Head of caudate nucleus (tissue), 42 donors: ENCODE measurements around the gene LOC101059915.

Experiments used
- DNase-seq, 42 donors: peaks; one replicate each; pipeline versions ENCODE4 v3.0.0 to v3.0.0-alpha.2; 2020 to 2021; ENCODE audit warnings: mixed read lengths in 7 of 42
- intact Hi-C: fragments of 100-400 bp; cut with DNase I; formaldehyde crosslinking; loops from one replicate; pipeline ENCODE4 v1.15.0; 2022

LOC101059915 gene

GRCh38 chrX:71667328-71668247 is at the start of gene LOC101059915:
Gene LOC101059915 (plus strand): TSS chrX:71667546.
- no peak for DNase-seq
- intact Hi-C loops = no loop called here

DNA sequence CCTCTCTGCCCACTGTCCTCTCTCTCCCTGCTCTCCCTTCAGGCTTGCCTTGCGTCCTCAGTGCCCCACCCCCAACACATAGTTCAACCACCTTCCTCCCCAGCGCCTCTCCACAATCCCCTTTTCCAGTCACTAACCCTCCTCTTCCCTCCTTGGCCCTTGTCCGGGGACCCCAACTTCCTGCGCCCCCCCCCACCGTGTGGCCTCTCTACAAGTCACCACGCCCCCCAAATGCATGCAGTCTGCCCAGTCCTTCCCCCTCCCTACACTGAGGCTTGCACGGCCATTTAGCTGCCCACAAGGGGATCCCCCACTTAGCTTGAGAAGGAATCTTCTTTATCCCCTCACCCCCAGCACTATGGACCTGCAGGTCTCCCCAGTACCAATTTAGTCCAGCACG is 49.6 kb upstream of the LOC101059915 start:
- no peak for DNase-seq
- intact Hi-C loops = no loop called here

GRCh38 chrX:71618303-71618721 is 49.0 kb upstream of the LOC101059915 start, which contains the start of gene CXCR3:
Gene CXCR3 (minus strand): TSS chrX:71618511. CDS start chrX:71618449, 62 bp downstream.
- no peak for DNase-seq
- intact Hi-C loops = no loop called here

- intact Hi-C loops = no loop called here
- no peak for DNase-seq
Observed at GRCh38 chrX:71618787-71619186, 48.6 kb upstream of the LOC101059915 start.

- intact Hi-C loops = no loop called here
- DNase-seq = peak in 27 of 42 donors; percentile 8 to 70 (median 33)
Observed at GRCh38 chrX:71619193-71619592, 48.2 kb upstream of the LOC101059915 start.

DNA sequence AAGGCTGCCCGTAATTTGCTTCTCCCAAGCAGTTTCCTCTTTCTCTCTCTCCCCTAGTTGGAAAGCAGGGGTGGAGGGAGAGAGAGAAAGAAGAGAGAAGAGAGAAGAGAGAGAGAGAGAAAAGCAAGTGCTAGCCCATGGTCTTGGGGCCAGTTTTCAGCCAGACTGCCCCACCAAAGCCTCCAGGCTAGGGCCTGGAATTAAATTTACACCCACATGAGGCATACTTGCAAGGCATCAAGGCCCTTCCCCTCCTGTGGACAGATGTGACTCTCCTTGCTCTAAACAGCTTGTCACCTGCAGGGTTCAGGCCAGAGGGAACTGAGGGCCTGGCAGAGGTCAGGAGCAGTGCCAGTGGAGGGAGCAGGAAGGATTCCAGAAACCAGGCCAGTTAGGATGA is 47.4 kb upstream of the LOC101059915 start:
- DNase-seq = no peak
- intact Hi-C loops = no loop called here

GRCh38 chrX:71621603-71622002 is 45.7 kb upstream of the LOC101059915 start:
- intact Hi-C loops = no loop called here

GRCh38 chrX:71622032-71622575 is 45.2 kb upstream of the LOC101059915 start:
- intact Hi-C loops = no loop called here

More at GRCh38 chrX:71621603-71622002, 45.7 kb upstream of the LOC101059915 start:
- no peak for DNase-seq

GRCh38 chrX:71622576-71623450 is 44.5 kb upstream of the LOC101059915 start:
- intact Hi-C loops = no loop called here

More at GRCh38 chrX:71622032-71622575, 45.2 kb upstream of the LOC101059915 start:
- DNase-seq = no peak

DNA sequence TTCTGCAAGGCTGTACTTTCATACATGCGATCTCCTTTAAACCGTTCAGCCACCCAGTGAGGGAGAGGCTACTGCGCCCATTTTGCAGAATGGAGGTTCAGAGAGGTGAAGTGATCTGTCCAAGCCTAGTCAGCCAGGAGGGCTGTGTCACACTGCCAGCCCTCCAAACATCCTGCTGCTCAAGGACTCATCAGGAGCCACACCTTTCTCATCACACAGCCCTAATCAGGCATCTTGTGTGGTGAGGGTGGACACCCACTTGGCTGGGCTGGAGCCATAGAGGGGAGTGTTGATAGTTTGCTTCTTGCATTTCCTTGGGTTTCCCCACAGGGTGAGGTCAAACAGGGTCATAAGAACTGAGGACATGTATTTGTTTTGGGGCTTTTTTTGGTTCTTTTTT is 43.6 kb upstream of the LOC101059915 start:
- intact Hi-C loops = no loop called here
- no peak for DNase-seq

More at GRCh38 chrX:71622576-71623450, 44.5 kb upstream of the LOC101059915 start:
- peak in 41 of 42 donors; percentile 18 to 75 (median 50) for DNase-seq

DNA sequence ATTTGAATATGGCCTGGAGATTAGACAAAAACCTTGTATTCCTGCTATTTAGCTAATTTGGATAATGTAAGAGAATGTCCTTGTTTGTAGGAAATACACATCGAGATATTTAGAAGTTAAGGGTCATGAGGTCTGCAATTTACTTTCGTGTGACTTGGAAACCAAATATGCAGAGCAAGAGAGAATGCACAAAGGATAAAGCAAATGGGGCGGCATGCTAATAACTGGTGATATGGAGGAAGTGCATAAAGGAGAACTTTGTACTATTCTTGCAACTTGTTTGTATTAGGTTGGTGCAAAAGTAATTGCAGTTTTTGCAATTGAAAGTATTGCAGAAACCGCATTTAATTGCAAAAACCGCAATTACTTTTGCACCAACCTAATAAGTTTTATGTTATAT is 41.9 kb upstream of the LOC101059915 start:
- intact Hi-C loops = no loop called here
- no peak for DNase-seq

GRCh38 chrX:71626576-71626975 is 40.8 kb upstream of the LOC101059915 start:
- no peak for DNase-seq
- intact Hi-C loops = no loop called here

DNA sequence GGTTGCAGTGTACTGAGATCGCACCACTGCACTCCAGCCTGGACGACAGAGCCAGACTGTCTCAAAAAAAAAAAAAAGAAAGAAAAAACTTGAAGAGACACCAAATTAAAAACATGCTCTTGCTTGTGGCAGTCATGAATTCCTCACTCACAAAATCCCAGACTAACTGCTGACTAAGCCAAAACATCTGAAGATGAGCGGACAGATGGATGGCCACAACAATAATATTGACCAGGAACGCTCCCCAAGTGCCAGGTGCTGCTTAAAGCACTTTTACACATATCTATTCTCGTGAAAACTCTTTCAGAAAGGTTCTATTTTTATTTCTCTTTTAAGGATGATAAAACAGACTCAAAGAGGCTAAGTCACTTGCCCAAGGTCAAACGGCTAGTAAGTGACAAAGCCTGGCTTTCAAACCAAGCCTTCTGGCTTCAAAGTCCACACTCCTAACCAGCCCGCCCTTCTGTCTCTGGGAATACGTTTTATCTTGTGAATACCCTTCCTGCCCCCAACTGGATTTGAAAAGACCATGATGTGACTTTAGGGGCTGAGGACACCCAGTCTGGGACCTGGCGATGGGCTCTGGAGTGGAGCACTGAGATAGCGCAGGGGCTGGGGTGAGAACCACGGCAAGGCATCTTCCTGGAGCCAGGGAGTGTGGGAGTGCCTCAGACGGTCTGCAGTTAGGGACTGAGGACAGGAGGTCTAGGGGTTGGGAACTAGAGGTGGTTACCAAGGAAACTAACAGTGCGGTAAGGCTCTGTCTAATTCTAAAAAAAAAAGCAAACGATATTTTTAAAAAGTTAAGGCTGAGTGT is 39.5 kb upstream of the LOC101059915 start:
- DNase-seq = no peak
- intact Hi-C loops = no loop called here

GRCh38 chrX:71629467-71629866 is 37.9 kb upstream of the LOC101059915 start:
- DNase-seq = no peak

GRCh38 chrX:71632923-71633657 is 34.3 kb upstream of the LOC101059915 start:
- intact Hi-C loops = no loop called here

More at GRCh38 chrX:71629467-71629866, 37.9 kb upstream of the LOC101059915 start:
- intact Hi-C loops = no loop called here

DNA sequence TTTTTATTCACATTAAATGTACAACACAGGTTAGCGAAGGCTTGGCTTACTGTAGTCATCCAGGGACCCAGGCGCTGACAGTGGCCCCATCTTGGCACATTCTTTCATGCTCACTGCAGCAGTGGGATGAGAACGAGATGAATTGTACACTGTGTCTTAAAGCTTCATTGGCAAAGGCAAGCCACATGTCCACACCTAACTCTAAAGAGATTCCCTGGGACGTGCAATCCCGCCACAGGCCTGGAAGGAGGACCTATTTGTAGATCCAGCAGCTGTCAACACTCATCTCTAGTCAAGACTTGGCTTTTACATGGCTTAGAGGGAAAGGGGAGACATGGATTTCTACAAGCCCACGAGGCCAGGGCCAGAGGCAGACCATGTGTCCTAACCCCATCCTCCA is 33.0 kb upstream of the LOC101059915 start:
- peak in 1 of 42 donors; percentile 12 for DNase-seq
- intact Hi-C loops = no loop called here

More at GRCh38 chrX:71632923-71633657, 34.3 kb upstream of the LOC101059915 start:
- DNase-seq = no peak

DNA sequence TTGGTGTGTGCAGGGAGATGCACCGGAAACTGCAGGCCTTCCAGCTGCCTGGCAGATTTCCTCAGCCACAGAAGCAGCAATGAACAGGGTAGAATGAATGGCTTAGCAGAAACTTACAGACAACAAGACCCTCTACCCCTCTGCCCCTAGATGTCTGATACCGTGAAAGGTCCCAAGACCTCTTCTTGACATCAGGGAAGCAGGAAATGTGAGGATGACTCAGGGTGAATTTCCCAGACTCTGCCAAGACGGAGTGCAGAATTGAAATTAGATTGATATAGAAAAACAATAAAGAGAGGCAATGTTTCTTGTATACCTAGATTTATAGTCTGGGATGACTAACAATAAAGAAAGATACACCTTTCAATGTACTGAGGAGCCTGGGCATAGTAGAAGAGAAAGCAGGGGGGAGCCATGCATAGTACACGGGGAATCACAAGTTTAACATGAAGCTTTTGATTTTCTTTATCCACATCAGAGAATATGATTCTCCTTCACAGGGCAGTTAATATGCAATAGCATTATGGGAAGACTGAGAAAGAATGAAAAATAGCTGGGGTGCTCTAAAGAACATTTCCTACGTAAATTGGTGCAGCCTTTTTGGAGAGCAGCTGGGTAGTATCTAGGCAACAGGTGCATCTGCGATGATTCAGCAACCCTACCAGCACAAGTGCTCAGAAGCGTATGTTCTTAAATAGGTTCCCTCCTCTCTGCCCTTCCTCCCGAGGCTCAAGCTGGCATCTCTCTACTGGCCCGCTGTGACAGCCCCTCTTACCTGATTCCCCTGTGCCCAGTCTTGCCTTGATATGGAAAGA is 30.7 kb upstream of the LOC101059915 start:
- DNase-seq = peak in 21 of 42 donors; percentile 5 to 63 (median 31)
- intact Hi-C loops = no loop called here
